ENCODE data around the gene FRMD4B.
A peak's percentile ranks its signal among the peaks of the same experiment; 100 is the strongest.

Gene FRMD4B

GRCh38 chr3:69370156-69370883, 15.6 kb downstream of the FRMD4B start:
- intact Hi-C loops (cut with micrococcal nuclease): loop anchor here (5.0 kb wide), 1 partner anchor 37 kb away; no protein-coding TSS in a partner anchor
- Mint-ChIP-seq H3K4me1 (ENCODE audit: low read depth) (peaks cover 34% of the 10 kb centered on the region), H3K36me3 (ENCODE audit: low read depth) (peaks cover 25% of the 10 kb centered on the region), H3K4me3 (peak overlapping the region; percentile 30), H3K9me3 (no peaks in the 10 kb centered on the region), H3K27me3 (no peaks in the 10 kb centered on the region), H3K27ac (peak overlapping the region; percentile 73)

GRCh38 chr3:69368129-69368741, 17.7 kb downstream of the FRMD4B start:
- H3K4me1 Mint-ChIP-seq (ENCODE audit: low read depth): peaks cover 42% of the 10 kb centered on the region
- no peaks in the 10 kb centered on the region for H3K9me3 Mint-ChIP-seq
- peak overlapping the region; percentile 38 for H3K27ac Mint-ChIP-seq
- no peaks in the 10 kb centered on the region for H3K27me3 Mint-ChIP-seq
- H3K4me3 Mint-ChIP-seq: no peak overlapping the region
- H3K36me3 Mint-ChIP-seq (ENCODE audit: low read depth): peaks cover 25% of the 10 kb centered on the region
- intact Hi-C loops (cut with micrococcal nuclease): no loop called here

GRCh38 chr3:69367586-69367985, 18.3 kb downstream of the FRMD4B start:
- Mint-ChIP-seq H3K4me3 (no peak overlapping the region), H3K9me3 (no peaks in the 10 kb centered on the region), H3K27me3 (no peaks in the 10 kb centered on the region), H3K4me1 (ENCODE audit: low read depth) (peaks cover 42% of the 10 kb centered on the region), H3K36me3 (ENCODE audit: low read depth) (peaks cover 25% of the 10 kb centered on the region), H3K27ac (no peak overlapping the region)
- intact Hi-C loops (cut with micrococcal nuclease): no loop called here

- peaks cover 12% of the 10 kb centered on the region for H3K36me3 Mint-ChIP-seq (ENCODE audit: low read depth)
- intact Hi-C loops (cut with micrococcal nuclease): no loop called here
- peaks cover under 1% of the 10 kb centered on the region for H3K9me3 Mint-ChIP-seq
- H3K4me1 Mint-ChIP-seq (ENCODE audit: low read depth): peaks cover 18% of the 10 kb centered on the region
- H3K4me3 Mint-ChIP-seq: no peak overlapping the region
- H3K27ac Mint-ChIP-seq: no peak overlapping the region
- H3K27me3 Mint-ChIP-seq: no peaks in the 10 kb centered on the region
These were observed 21.5 kb downstream of the FRMD4B start for GRCh38 chr3:69364354-69364753.

GRCh38 chr3:69360690-69361089, 25.2 kb downstream of the FRMD4B start:
- Mint-ChIP-seq H3K27me3 (no peaks in the 10 kb centered on the region), H3K27ac (no peak overlapping the region), H3K4me3 (no peak overlapping the region), H3K9me3 (peaks cover 8% of the 10 kb centered on the region), H3K36me3 (ENCODE audit: low read depth) (peaks cover 12% of the 10 kb centered on the region), H3K4me1 (ENCODE audit: low read depth) (peaks cover 33% of the 10 kb centered on the region)
- intact Hi-C loops (cut with micrococcal nuclease): no loop called here

GRCh38 chr3:69359916-69360315, 26.0 kb downstream of the FRMD4B start:
- H3K27ac Mint-ChIP-seq: no peak overlapping the region
- no peak overlapping the region for H3K4me3 Mint-ChIP-seq
- peaks cover 8% of the 10 kb centered on the region for H3K9me3 Mint-ChIP-seq
- H3K36me3 Mint-ChIP-seq (ENCODE audit: low read depth): peaks cover 18% of the 10 kb centered on the region
- intact Hi-C loops (cut with micrococcal nuclease): no loop called here
- H3K4me1 Mint-ChIP-seq (ENCODE audit: low read depth): peaks cover 39% of the 10 kb centered on the region
- H3K27me3 Mint-ChIP-seq: no peaks in the 10 kb centered on the region

GRCh38 chr3:69359339-69359893, 26.5 kb downstream of the FRMD4B start:
- Mint-ChIP-seq H3K27ac (peak overlapping the region; percentile 50), H3K9me3 (peaks cover 8% of the 10 kb centered on the region)

GRCh38 chr3:69357196-69357595, 28.7 kb downstream of the FRMD4B start:
- Mint-ChIP-seq H3K27me3 (no peaks in the 10 kb centered on the region), H3K4me1 (ENCODE audit: low read depth) (peaks cover 52% of the 10 kb centered on the region), H3K9me3 (peaks cover 8% of the 10 kb centered on the region), H3K27ac (peak overlapping the region; percentile 50), H3K36me3 (ENCODE audit: low read depth) (peaks cover 23% of the 10 kb centered on the region), H3K4me3 (no peak overlapping the region)
- intact Hi-C loops (cut with micrococcal nuclease): no loop called here

More at GRCh38 chr3:69359339-69359893, 26.5 kb downstream of the FRMD4B start:
- Mint-ChIP-seq H3K36me3 (ENCODE audit: low read depth) (peaks cover 18% of the 10 kb centered on the region), H3K4me3 (no peak overlapping the region), H3K4me1 (ENCODE audit: low read depth) (peaks cover 43% of the 10 kb centered on the region), H3K27me3 (no peaks in the 10 kb centered on the region)
- intact Hi-C loops (cut with micrococcal nuclease): no loop called here

- Mint-ChIP-seq H3K4me3 (no peak overlapping the region), H3K27ac (peak overlapping the region; percentile 32), H3K4me1 (ENCODE audit: low read depth) (peaks cover 61% of the 10 kb centered on the region), H3K27me3 (no peaks in the 10 kb centered on the region), H3K36me3 (ENCODE audit: low read depth) (peaks cover 23% of the 10 kb centered on the region), H3K9me3 (peaks cover 8% of the 10 kb centered on the region)
- intact Hi-C loops (cut with micrococcal nuclease): no loop called here
These were observed 30.9 kb downstream of the FRMD4B start for GRCh38 chr3:69354948-69355347.

GRCh38 chr3:69353503-69353902, 32.4 kb downstream of the FRMD4B start:
- Mint-ChIP-seq H3K4me1 (ENCODE audit: low read depth) (peaks cover 54% of the 10 kb centered on the region), H3K27ac (peak overlapping the region; percentile 97), H3K36me3 (ENCODE audit: low read depth) (peaks cover 12% of the 10 kb centered on the region), H3K27me3 (no peaks in the 10 kb centered on the region), H3K9me3 (no peaks in the 10 kb centered on the region), H3K4me3 (peak overlapping the region; percentile 76)
- intact Hi-C loops (cut with micrococcal nuclease): loop anchor here (1.0 kb wide), 1 partner anchor 26 kb away; no protein-coding TSS in a partner anchor

GRCh38 chr3:69353088-69353478, 32.8 kb downstream of the FRMD4B start:
- H3K27ac Mint-ChIP-seq: peak overlapping the region; percentile 97
- no peaks in the 10 kb centered on the region for H3K27me3 Mint-ChIP-seq
- intact Hi-C loops (cut with micrococcal nuclease): loop anchor here (1.0 kb wide), 1 partner anchor 26 kb away; no protein-coding TSS in a partner anchor
- H3K9me3 Mint-ChIP-seq: no peaks in the 10 kb centered on the region
- peaks cover 50% of the 10 kb centered on the region for H3K4me1 Mint-ChIP-seq (ENCODE audit: low read depth)
- H3K4me3 Mint-ChIP-seq: peak overlapping the region; percentile 76
- peaks cover 11% of the 10 kb centered on the region for H3K36me3 Mint-ChIP-seq (ENCODE audit: low read depth)

GRCh38 chr3:69352305-69353087, 33.4 kb downstream of the FRMD4B start:
- no peaks in the 10 kb centered on the region for H3K27me3 Mint-ChIP-seq
- intact Hi-C loops (cut with micrococcal nuclease): loop anchor here (1.0 kb wide), 1 partner anchor 25 kb away; no protein-coding TSS in a partner anchor
- H3K9me3 Mint-ChIP-seq: peaks cover 3% of the 10 kb centered on the region
- H3K4me3 Mint-ChIP-seq: peak overlapping the region; percentile 76
- peak overlapping the region; percentile 97 for H3K27ac Mint-ChIP-seq
- H3K4me1 Mint-ChIP-seq (ENCODE audit: low read depth): peaks cover 49% of the 10 kb centered on the region
- peaks cover 11% of the 10 kb centered on the region for H3K36me3 Mint-ChIP-seq (ENCODE audit: low read depth)

GRCh38 chr3:69343875-69344274, 42.0 kb downstream of the FRMD4B start:
- peaks cover 20% of the 10 kb centered on the region for H3K9me3 Mint-ChIP-seq
- no peaks in the 10 kb centered on the region for H3K27me3 Mint-ChIP-seq
- intact Hi-C loops (cut with micrococcal nuclease): no loop called here
- peaks cover 60% of the 10 kb centered on the region for H3K4me1 Mint-ChIP-seq (ENCODE audit: low read depth)
- no peak overlapping the region for H3K4me3 Mint-ChIP-seq
- H3K36me3 Mint-ChIP-seq (ENCODE audit: low read depth): peaks cover 9% of the 10 kb centered on the region
- H3K27ac Mint-ChIP-seq: peak overlapping the region; percentile 58
